Esophagus muscularis mucosa (tissue), 4 donors: ENCODE results near the gene ITLN2. TPM values are rescaled to one million over a fixed set of nuclear protein-coding genes. Genes with fewer than 3 reads are reported as not detected.
"Not testable (repeated sequence)": the region's sequence is repeated elsewhere in the genome, so short reads cannot be mapped to it uniquely, and the experiment has no call there.

Experiments
- DNase-seq: peaks from one replicate; pipeline ENCODE4 v3.0.0-alpha.2; 2017; ENCODE audit errors: extremely low spot score
- H3K27ac ChIP-seq, 4 donors: fragments of 200-600 bp; sonication (generic); replicated peaks in 1 of 4; 1 replicate in 3 of 4; 2 replicates in 1 of 4; pipeline ENCODE4 v1.5.1; 2016 to 2019; ENCODE audit warnings: mild to moderate bottlenecking in 1 of 4
- H3K27me3 ChIP-seq, 4 donors: fragments of 200-600 bp; sonication (generic); one replicate each; pipeline versions ENCODE4 v1.5.1 to v1.6.0; 2016 to 2019
- H3K36me3 ChIP-seq, 4 donors: fragments of 200-600 bp; sonication (generic); one replicate each; pipeline ENCODE4 v1.5.1; 2016 to 2019
- H3K4me1 ChIP-seq, 4 donors: fragments of 200-600 bp; sonication (generic); one replicate each; pipeline ENCODE4 v1.5.1; 2016 to 2019
- H3K4me3 ChIP-seq, 4 donors: fragments of 200-600 bp; sonication (generic); 1 replicate in 2 of 4; 2 replicates in 2 of 4; pipeline ENCODE4 v1.5.1; 2016 to 2019; ENCODE audit warnings: mild to moderate bottlenecking in 4 of 4, moderate library complexity in 1 of 4
- H3K9me3 ChIP-seq, 4 donors: fragments of 200-600 bp; sonication (generic); 1 replicate in 3 of 4; 2 replicates in 1 of 4; pipeline ENCODE4 v1.5.1; 2016 to 2019
- CTCF ChIP-seq, 3 experiments: fragments of 200-600 bp in 2 of 3; fragments of 450-650 bp in 1 of 3; sonication (generic) in 2 of 3; IDR thresholded peaks; one replicate each; pipeline ENCODE4 v1.5.1; 2017 to 2019; ENCODE audit warnings: antibody characterized with exemption in 3 of 3, mild to moderate bottlenecking in 2 of 3, moderate library complexity in 1 of 3
- EP300 ChIP-seq: sonication (generic); formaldehyde crosslinking; IDR thresholded peaks from one replicate; pipeline ENCODE4 v1.6.1; 2017; ENCODE audit warnings: antibody characterized with exemption
- POLR2A ChIP-seq: fragments of 450-650 bp; IDR thresholded peaks from one replicate; pipeline ENCODE4 v1.6.1; 2017; ENCODE audit warnings: antibody characterized with exemption, moderate library complexity, mild to moderate bottlenecking, low read depth
- POLR2AphosphoS5 ChIP-seq, 2 donors: sonication (generic); formaldehyde crosslinking; IDR thresholded peaks; one replicate each; pipeline ENCODE4 v1.6.1; 2017; ENCODE audit warnings: antibody characterized with exemption in 2 of 2
- WGBS: methylation state at CpG from one replicate; pipeline ENCODE4 v1.1.5; 2018; 5-methylcytosine and 5-hydroxymethylcytosine counted together
- intact Hi-C: fragments of 100-400 bp; cut with DNase I; formaldehyde crosslinking; loops from one replicate; pipeline ENCODE4 v1.15.1; 2023
- total RNA-seq, 4 donors: library from RNA; depleted of rRNA; stranded (reverse); fragments of >200 nt; gene quantifications; one replicate each; pipeline versions ENCODE4 v1.1.0 to v1.2.1, GENCODE V29; 2016

Gene ITLN2
- total RNA-seq, 4 donors from 2014 or later, result not detected

GRCh38 chr1:160949881-160950280 is 4.7 kb downstream of the ITLN2 start:
- TF ChIP-seq POLR2A, result no peak
- no peak for TF ChIP-seq EP300
- no peak for TF ChIP-seq CTCF (IDR thresholded peaks at IDR 0.05)
- no peak overlapping the region for H3K27ac ChIP-seq
- WGBS, result 88% methylated on average over 2 of the region's 2 CpGs
- no peaks in the 10 kb centered on the region for H3K9me3 ChIP-seq
- H3K36me3 ChIP-seq, result no peaks in the 10 kb centered on the region
- H3K4me3 ChIP-seq, result no peak overlapping the region
- H3K27me3 ChIP-seq, result peaks cover 0 to 26% (median 0%) of the 10 kb centered on the region in 4 donors
- H3K4me1 ChIP-seq, result no peaks in the 10 kb centered on the region
- no peak for DNase-seq
- intact Hi-C loops, result no loop called here

GRCh38 chr1:160949216-160949880 is 5.3 kb downstream of the ITLN2 start:
- H3K4me1 ChIP-seq, DNase-seq, H3K27ac ChIP-seq, H3K9me3 ChIP-seq, H3K36me3 ChIP-seq, intact Hi-C loops, H3K4me3 ChIP-seq: not testable (repeated sequence)
- WGBS, result 66% methylated on average over 7 of the region's 7 CpGs
- peaks cover 0 to 26% (median 0%) of the 10 kb centered on the region in 4 donors for H3K27me3 ChIP-seq

GRCh38 chr1:160947174-160947759 is 7.3 kb downstream of the ITLN2 start:
- H3K27ac ChIP-seq, H3K36me3 ChIP-seq, H3K4me3 ChIP-seq, H3K4me1 ChIP-seq, intact Hi-C loops, H3K9me3 ChIP-seq, DNase-seq: not testable (repeated sequence)
- 54% methylated on average over 5 of the region's 7 CpGs for WGBS
- H3K27me3 ChIP-seq, result peaks cover 0 to 18% (median 0%) of the 10 kb centered on the region in 4 donors

- intact Hi-C loops, H3K27ac ChIP-seq, H3K4me3 ChIP-seq, H3K36me3 ChIP-seq, H3K4me1 ChIP-seq, DNase-seq: not testable (repeated sequence)
- WGBS, result 76% methylated on average over 6 of the region's 6 CpGs
- Histone ChIP-seq H3K9me3 (peaks cover 0 to 16% (median 5%) of the 10 kb centered on the region in 4 donors), H3K27me3 (peaks cover 0 to 23% (median 0%) of the 10 kb centered on the region in 4 donors)
Observed at GRCh38 chr1:160945881-160946280, 8.7 kb downstream of the ITLN2 start.

GRCh38 chr1:160945079-160945478 is 9.5 kb downstream of the ITLN2 start:
- Histone ChIP-seq H3K27ac (no peak overlapping the region), H3K4me1 (no peaks in the 10 kb centered on the region), H3K9me3 (peaks cover 0 to 19% (median 5%) of the 10 kb centered on the region in 4 donors), H3K27me3 (peaks cover 0 to 23% (median 0%) of the 10 kb centered on the region in 4 donors), H3K36me3 (no peaks in the 10 kb centered on the region), H3K4me3 (no peak overlapping the region)
- intact Hi-C loops, result no loop called here
- TF ChIP-seq EP300 (no peak), POLR2AphosphoS5 (IDR thresholded peaks at IDR 0.05) (no peak), POLR2A (no peak), CTCF (IDR thresholded peaks at IDR 0.05) (no peak)
- 87% methylated on average over 15 of the region's 15 CpGs for WGBS
- no peak for DNase-seq

- intact Hi-C loops, result no loop called here
- DNase-seq, result no peak
- Histone ChIP-seq H3K36me3 (no peaks in the 10 kb centered on the region), H3K27ac (no peak overlapping the region), H3K27me3 (peaks cover 0 to 23% (median 0%) of the 10 kb centered on the region in 4 donors), H3K4me1 (no peaks in the 10 kb centered on the region), H3K9me3 (peaks cover 0 to 19% (median 5%) of the 10 kb centered on the region in 4 donors), H3K4me3 (no peak overlapping the region)
- no peak for TF ChIP-seq POLR2A
- TF ChIP-seq CTCF (IDR thresholded peaks at IDR 0.05), result no peak
- TF ChIP-seq POLR2AphosphoS5 (IDR thresholded peaks at IDR 0.05), result no peak
- no peak for TF ChIP-seq EP300
- WGBS, result 75% methylated on average over 3 of the region's 3 CpGs
Observed at GRCh38 chr1:160942926-160943325, 11.7 kb downstream of the ITLN2 start.

GRCh38 chr1:160936666-160937065 is 17.9 kb downstream of the ITLN2 start:
- peaks cover 0 to 11% (median 4%) of the 10 kb centered on the region in 4 donors for H3K9me3 ChIP-seq
- H3K4me3 ChIP-seq, DNase-seq, H3K27me3 ChIP-seq, H3K36me3 ChIP-seq, H3K4me1 ChIP-seq, H3K27ac ChIP-seq, intact Hi-C loops: not testable (repeated sequence)
- WGBS, result 85% methylated on average over 7 of the region's 19 CpGs
